AG04450 (cell line): ENCODE data around the gene RPS4Y2. TPM values are rescaled to one million over a fixed set of nuclear protein-coding genes. Genes with fewer than 3 reads are reported as not detected.

Experiments used
- CTCF ChIA-PET: fragments of 300-600, 350-600 bp; formaldehyde crosslinking; extraction: SDS; loops from one replicate; lab custom pipeline; 2022; ENCODE audit warnings: antibody characterized with exemption, inconsistent platforms; lab: Charles Lee
- POLR2A ChIA-PET: fragments of 350-600 bp; formaldehyde crosslinking; extraction: SDS; loops from one replicate; lab custom pipeline; 2021; ENCODE audit warnings: antibody characterized with exemption, inconsistent platforms; lab: Yijun Ruan, JAX
- DNase-seq: peaks from one replicate; pipeline ENCODE4 v3.0.0-alpha.2; 2011; ENCODE audit warnings: low read depth, low spot score
- H3K27ac ChIP-seq: one replicate; pipeline ENCODE4 v1.5.1; 2012; ENCODE audit warnings: low read depth, low read length, control low read depth
- H3K27me3 ChIP-seq: one replicate; pipeline ENCODE4 v1.6.0; 2012; ENCODE audit warnings: low read length; ENCODE audit not compliant: control insufficient read depth, insufficient read depth
- H3K4me3 ChIP-seq: 2 replicates; pipeline ENCODE4 v1.5.1; 2011; ENCODE audit warnings: mild to moderate bottlenecking, low read depth, low read length, control low read depth
- H3K9me3 ChIP-seq: 2 replicates; pipeline ENCODE4 v1.5.1; 2012; ENCODE audit warnings: low read length; ENCODE audit not compliant: control insufficient read depth, insufficient read depth
- CTCF ChIP-seq: IDR thresholded peaks from 2 replicates; pipeline ENCODE4 v1.5.1; 2011; ENCODE audit warnings: low read depth, low read length, control low read depth, inconsistent platforms
- polyA plus RNA-seq: library from polyadenylated mRNA; depleted of rRNA; stranded (reverse); fragments of >200 nt; gene quantifications from 2 replicates; pipeline ENCODE4 v1.2.3, GENCODE V29; 2011; rRNA removed

RPS4Y2 gene
- polyA plus RNA-seq, 1 experiment, result not detected

DNA sequence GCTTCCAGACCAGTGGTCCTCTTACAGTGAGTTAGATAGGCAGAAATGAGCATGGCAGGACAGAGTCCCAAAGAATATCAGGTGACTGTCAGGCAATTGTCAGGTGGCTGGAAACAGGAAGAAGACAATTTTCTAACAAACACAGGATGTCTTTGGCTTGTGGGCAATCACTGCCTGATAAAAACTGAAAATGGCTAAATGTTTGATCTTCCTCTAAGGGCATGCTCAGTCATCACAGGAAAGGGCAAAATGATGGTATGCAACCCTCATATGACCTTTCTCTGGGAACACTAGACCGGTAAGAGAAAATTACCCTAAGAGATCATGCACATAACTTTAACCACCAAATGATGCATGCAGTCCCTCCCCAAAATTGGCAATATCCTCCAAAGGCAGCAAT is 57.6 kb downstream of the RPS4Y2 start:
- DNase-seq, result no peak
- ChIA-PET POLR2A (no interaction called here), CTCF (no interaction called here)
- Histone ChIP-seq H3K9me3 (no peaks in the 10 kb centered on the region; the same call in 1 of the 2 replicates), H3K27ac (no peak overlapping the region), H3K4me3 (no peak overlapping the region), H3K27me3 (no peaks in the 10 kb centered on the region)
- TF ChIP-seq CTCF, result no peak

- TF ChIP-seq CTCF, result no peak
- Histone ChIP-seq H3K27me3 (no peaks in the 10 kb centered on the region), H3K4me3 (no peak overlapping the region), H3K27ac (no peak overlapping the region), H3K9me3 (no peaks in the 10 kb centered on the region; the same call in 1 of the 2 replicates)
- CTCF ChIA-PET, result no interaction called here
- DNase-seq, result no peak
- POLR2A ChIA-PET, result no interaction called here
These were observed 58.9 kb downstream of the RPS4Y2 start for GRCh38 chrY:20814794-20815193.

DNA sequence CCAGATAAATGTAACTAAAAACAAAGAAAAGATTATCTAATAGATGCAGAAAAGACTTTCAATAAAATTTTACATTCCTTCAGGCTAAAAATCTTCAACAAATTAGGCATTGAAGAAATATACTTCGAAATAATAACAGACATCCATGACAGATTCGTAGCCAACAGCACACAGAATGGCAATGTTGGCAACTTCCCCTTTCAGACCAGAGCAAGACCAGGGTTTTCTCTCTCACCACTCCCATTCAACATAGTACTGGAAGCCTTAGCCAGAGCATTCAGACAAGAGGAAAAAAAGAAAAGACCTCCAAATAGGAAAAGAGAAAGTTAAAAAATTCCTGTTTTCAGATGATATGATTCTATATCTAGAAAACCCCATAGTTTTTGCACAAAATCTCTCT is 61.2 kb downstream of the RPS4Y2 start:
- Histone ChIP-seq H3K9me3 (no peaks in the 10 kb centered on the region; the same call in 1 of the 2 replicates), H3K27ac (no peak overlapping the region), H3K27me3 (no peaks in the 10 kb centered on the region), H3K4me3 (no peak overlapping the region)
- ChIA-PET POLR2A (no interaction called here), CTCF (no interaction called here)
- no peak for TF ChIP-seq CTCF
- DNase-seq, result no peak

Other genes starting within 250 kb of the RPS4Y2 start
- gene EIF1AY, start 180.3 kb upstream of the RPS4Y2 start, polyA plus RNA-seq, result 19.3 and 32.0 TPM in 2 replicates